GM06990 (cell line): ENCODE measurements around the gene CFAP210.
"Not testable (repeated sequence)": the region's sequence is repeated elsewhere in the genome, so short reads cannot be mapped to it uniquely, and the experiment has no call there.

Experiments
- DNase-seq: peaks from one replicate; pipeline ENCODE4 v3.0.0-alpha.2; 2011; ENCODE audit not compliant: insufficient read length; ENCODE audit errors: extremely low read depth
- H3K27me3 ChIP-seq: replicated peaks from 2 replicates; pipeline ENCODE4 v1.6.0; 2011; ENCODE audit warnings: low read length; ENCODE audit not compliant: control insufficient read depth, insufficient read depth
- H3K36me3 ChIP-seq: 2 replicates; pipeline ENCODE4 v1.5.1; 2011; ENCODE audit warnings: low read length; ENCODE audit not compliant: control insufficient read depth, insufficient read depth
- H3K4me3 ChIP-seq: replicated peaks from 2 replicates; pipeline ENCODE4 v1.5.1; 2011; ENCODE audit warnings: low read depth, mild to moderate bottlenecking, control low read depth, low read length
- TF ChIP-seq, protein P1 (sequence below): IDR thresholded peaks from 2 replicates; pipeline ENCODE4 v1.5.1; 2011; ENCODE audit warnings: low read length, control low read depth, mild to moderate bottlenecking, inconsistent platforms; ENCODE audit not compliant: insufficient read depth, poor library complexity, severe bottlenecking

CFAP210 gene

DNA sequence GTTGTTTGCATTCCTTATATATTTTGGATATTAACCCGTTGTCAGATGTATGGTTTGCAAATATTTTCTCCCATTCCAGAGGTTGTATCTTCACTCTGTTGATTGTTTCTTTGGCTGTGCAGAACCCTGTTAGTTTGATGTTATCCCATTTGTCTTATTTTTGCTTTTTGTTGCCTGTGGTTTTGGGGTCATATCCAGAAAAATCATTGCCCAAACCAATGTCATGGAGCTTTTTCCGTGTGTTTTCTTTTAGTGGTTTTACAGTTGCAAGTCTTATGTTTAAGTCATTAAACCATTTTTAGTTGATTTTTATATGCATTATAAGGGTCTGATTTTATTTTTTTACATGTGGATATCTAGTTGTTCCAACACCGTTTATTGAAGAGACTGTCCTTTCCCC, 74.3 kb downstream of the CFAP210 start:
- TF ChIP-seq, protein P1, sequence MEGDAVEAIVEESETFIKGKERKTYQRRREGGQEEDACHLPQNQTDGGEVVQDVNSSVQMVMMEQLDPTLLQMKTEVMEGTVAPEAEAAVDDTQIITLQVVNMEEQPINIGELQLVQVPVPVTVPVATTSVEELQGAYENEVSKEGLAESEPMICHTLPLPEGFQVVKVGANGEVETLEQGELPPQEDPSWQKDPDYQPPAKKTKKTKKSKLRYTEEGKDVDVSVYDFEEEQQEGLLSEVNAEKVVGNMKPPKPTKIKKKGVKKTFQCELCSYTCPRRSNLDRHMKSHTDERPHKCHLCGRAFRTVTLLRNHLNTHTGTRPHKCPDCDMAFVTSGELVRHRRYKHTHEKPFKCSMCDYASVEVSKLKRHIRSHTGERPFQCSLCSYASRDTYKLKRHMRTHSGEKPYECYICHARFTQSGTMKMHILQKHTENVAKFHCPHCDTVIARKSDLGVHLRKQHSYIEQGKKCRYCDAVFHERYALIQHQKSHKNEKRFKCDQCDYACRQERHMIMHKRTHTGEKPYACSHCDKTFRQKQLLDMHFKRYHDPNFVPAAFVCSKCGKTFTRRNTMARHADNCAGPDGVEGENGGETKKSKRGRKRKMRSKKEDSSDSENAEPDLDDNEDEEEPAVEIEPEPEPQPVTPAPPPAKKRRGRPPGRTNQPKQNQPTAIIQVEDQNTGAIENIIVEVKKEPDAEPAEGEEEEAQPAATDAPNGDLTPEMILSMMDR, result no peak
- Histone ChIP-seq H3K4me3 (no peak overlapping the region), H3K36me3 (peaks cover 2% of the 10 kb centered on the region), H3K27me3 (no peaks in the 10 kb centered on the region)
- no peak for DNase-seq

DNA sequence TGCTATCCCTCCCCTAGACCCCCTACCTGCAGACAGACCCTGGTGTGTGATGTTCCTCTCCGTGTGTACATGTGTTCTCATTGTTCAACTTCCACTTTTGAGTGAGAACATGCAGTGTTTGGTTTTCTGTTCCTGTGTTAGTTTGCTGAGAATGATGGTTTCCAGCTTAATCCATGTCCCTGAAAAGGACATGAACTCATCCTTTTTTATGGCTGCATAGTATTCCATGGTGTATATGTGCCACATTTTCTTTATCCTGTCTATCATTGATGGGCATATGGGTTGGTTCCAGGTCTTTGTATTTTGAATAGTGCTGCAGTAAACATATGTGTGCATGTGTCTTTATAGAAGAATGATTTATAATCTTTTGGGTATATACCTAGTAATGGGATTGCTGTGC, 78.2 kb downstream of the CFAP210 start:
- H3K27me3 ChIP-seq, DNase-seq, H3K4me3 ChIP-seq, H3K36me3 ChIP-seq: not testable (repeated sequence)

DNA sequence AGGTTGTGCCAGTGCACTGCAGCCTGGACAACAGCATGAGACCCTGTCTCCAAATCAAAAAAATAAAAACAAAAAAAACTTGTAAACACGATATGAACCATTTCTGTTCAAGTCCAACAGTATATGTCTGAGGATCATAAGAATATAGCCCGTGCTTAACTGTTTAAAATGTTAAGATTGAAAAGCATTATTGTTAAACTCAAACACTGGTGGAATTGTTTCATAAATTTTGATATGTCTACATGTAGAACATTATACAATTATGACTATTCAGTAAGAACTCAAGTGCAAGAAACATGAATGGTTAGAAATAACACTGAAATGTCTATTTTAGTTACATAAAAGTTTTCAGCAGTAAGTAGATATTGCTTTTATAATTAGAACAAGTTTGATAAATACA, 80.3 kb downstream of the CFAP210 start:
- Histone ChIP-seq H3K36me3 (peaks cover 7% of the 10 kb centered on the region), H3K4me3 (no peak overlapping the region), H3K27me3 (no peaks in the 10 kb centered on the region)
- TF ChIP-seq, protein P1, result no peak
- no peak for DNase-seq

DNA sequence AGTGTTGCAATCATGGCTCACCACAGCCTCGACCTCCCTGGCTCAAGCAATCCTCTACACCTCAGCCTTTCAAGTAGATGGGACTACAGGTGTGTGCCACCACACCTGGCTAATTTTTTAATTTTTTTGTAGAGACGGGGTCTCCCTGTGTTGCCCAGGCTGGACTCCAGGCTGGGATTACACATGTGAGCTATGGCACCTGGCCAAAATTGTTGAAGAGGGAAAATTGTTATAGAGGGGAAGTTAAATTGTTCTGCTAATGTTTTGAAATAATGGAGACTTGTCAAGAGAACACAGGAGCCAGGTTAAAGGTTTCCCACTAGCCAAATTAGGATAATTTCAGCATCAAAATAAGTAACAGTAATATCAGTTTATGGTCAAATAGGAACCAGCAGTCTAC, 84.9 kb downstream of the CFAP210 start:
- no peak for DNase-seq
- Histone ChIP-seq H3K36me3 (peaks cover 9% of the 10 kb centered on the region), H3K27me3 (no peaks in the 10 kb centered on the region), H3K4me3 (no peak overlapping the region)
- TF ChIP-seq, protein P1, result no peak

DNA sequence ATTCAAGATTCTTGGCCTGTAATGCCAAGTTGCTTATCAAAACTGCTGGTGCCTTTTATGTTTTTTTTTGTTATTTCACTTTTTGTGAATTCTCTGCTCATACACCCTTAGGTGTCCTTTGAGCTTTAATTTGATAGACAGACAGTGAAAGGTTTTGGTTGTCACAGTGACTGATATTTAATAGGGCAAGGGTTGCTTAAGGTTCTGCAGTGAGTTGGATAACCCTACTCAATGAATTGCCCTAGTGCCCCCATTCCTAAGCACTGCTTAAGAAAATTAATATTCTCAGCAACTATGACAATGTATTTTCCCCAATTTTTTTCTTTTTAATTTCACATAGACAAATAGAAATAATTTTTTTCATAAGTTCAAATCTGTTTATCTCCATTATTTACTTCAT, 94.6 kb downstream of the CFAP210 start:
- DNase-seq, result no peak
- Histone ChIP-seq H3K27me3 (no peaks in the 10 kb centered on the region), H3K4me3 (no peak overlapping the region), H3K36me3 (peaks cover 2% of the 10 kb centered on the region)
- TF ChIP-seq, protein P1, result no peak

DNA sequence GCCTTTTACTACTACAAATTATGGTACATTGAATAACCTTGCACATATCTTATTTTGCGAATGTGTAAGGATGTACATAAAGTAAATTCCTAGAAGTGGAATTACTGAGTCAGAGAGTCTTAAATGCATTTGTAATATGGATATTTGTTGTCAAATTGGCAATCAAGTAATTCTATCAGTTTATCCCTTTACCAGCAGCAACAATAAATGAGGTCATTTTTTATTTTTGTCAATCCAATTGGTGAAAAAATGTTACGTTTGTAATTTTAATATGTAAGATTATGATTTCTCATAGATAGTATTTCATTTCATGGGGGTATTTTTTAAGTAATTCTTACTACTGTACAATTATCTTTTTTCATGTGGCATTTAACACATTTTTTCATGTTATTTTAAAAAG, 95.2 kb downstream of the CFAP210 start:
- Histone ChIP-seq H3K4me3 (no peak overlapping the region), H3K27me3 (no peaks in the 10 kb centered on the region), H3K36me3 (no peaks in the 10 kb centered on the region; the same call in 1 of the 2 replicates)
- DNase-seq, result no peak
- TF ChIP-seq, protein P1, result no peak

DNA sequence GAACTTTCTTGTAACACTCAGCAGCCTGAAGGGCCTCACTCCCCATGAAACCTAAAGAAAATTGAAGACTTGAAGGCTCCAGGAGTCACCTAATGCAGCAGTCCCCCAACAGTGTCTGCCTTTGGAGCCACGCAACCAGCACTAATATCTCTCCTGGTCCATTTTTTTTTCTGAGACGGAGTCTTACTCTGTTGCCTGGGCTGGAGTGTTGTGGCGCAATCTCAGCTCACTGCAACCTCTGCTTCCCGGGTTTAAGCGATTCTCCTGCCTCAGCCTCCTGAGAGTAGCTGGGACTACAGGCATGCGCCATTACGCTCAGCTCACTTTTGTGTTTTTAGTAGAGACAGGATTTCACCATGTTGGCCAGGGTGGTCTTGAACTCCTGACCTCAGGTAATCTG, 97.7 kb downstream of the CFAP210 start:
- not testable (repeated sequence) for H3K4me3 ChIP-seq, H3K36me3 ChIP-seq, DNase-seq, H3K27me3 ChIP-seq
